HepG2 (cell line): ENCODE measurements around the gene NOL11. TPM values are rescaled to one million over a fixed set of nuclear protein-coding genes. Genes with fewer than 3 reads are reported as not detected.
A peak's percentile ranks its signal among the peaks of the same experiment; 100 is the strongest.

Experiments
- ATF7-NPFF ChIP-seq: sonication (generic); formaldehyde crosslinking; IDR thresholded peaks from 2 replicates; pipeline ENCODE4 v1.8.1; 2023; ENCODE audit warnings: mild to moderate bottlenecking, low read depth, missing genetic modification reagents, moderate library complexity
- ATM ChIP-seq: fragments of 450-650 bp; IDR thresholded peaks from 2 replicates; pipeline ENCODE4 v1.7.1; 2017; ENCODE audit warnings: mild to moderate bottlenecking, borderline replicate concordance
- CC2D1A ChIP-seq: sonication (generic); formaldehyde crosslinking; IDR thresholded peaks from 2 replicates; pipeline ENCODE4 v1.8.1; 2023; ENCODE audit warnings: mild to moderate bottlenecking, missing genetic modification reagents
- FOSL2 ChIP-seq: sonication (generic); formaldehyde crosslinking; IDR thresholded peaks from 2 replicates; pipeline ENCODE4 v1.4.0; 2020; ENCODE audit warnings: missing genetic modification reagents
- FOXO1 ChIP-seq: sonication (generic); formaldehyde crosslinking; IDR thresholded peaks from 2 replicates; pipeline ENCODE4 v1.4.0; 2020; ENCODE audit warnings: missing genetic modification reagents
- HNF1B ChIP-seq: sonication (generic); formaldehyde crosslinking; IDR thresholded peaks from 2 replicates; pipeline ENCODE4 v1.5.1; 2020; ENCODE audit warnings: mild to moderate bottlenecking, moderate library complexity, missing genetic modification reagents
- IKZF4 ChIP-seq: sonication (generic); formaldehyde crosslinking; IDR thresholded peaks from 2 replicates; pipeline ENCODE4 v1.5.1; 2020; ENCODE audit warnings: borderline replicate concordance, mild to moderate bottlenecking, low read depth, missing genetic modification reagents; ENCODE audit errors: not compliant biosample characterization
- SRY ChIP-seq: sonication (generic); formaldehyde crosslinking; IDR thresholded peaks from 2 replicates; pipeline ENCODE4 v1.8.0; 2022; ENCODE audit warnings: mild to moderate bottlenecking, missing genetic modification reagents
- SUZ12 ChIP-seq: fragments of 150-350 bp; IDR thresholded peaks from 2 replicates; pipeline ENCODE4 v1.6.1; 2014; ENCODE audit warnings: low read depth, low read length
- TEF ChIP-seq: sonication (generic); formaldehyde crosslinking; IDR thresholded peaks from 2 replicates; pipeline ENCODE4 v1.5.0; 2020; ENCODE audit warnings: missing genetic modification reagents
- ZBTB46 ChIP-seq: sonication (generic); formaldehyde crosslinking; IDR thresholded peaks from 2 replicates; pipeline ENCODE4 v1.4.0; 2020; ENCODE audit warnings: mild to moderate bottlenecking, missing genetic modification reagents, borderline replicate concordance
- ZFP36L1 ChIP-seq: sonication (generic); formaldehyde crosslinking; IDR thresholded peaks from 2 replicates; pipeline ENCODE4 v1.8.0; 2022; ENCODE audit warnings: mild to moderate bottlenecking, missing genetic modification reagents, moderate library complexity
- ZNF124 ChIP-seq: sonication (generic); formaldehyde crosslinking; IDR thresholded peaks from 2 replicates; pipeline ENCODE4 v1.4.0; 2020; ENCODE audit warnings: missing genetic modification reagents
- ZNF251 ChIP-seq: sonication (generic); formaldehyde crosslinking; IDR thresholded peaks from 2 replicates; pipeline ENCODE4 v1.9.0; 2021; ENCODE audit warnings: mild to moderate bottlenecking, missing genetic modification reagents
- ZNF484 ChIP-seq: sonication (generic); formaldehyde crosslinking; IDR thresholded peaks from 2 replicates; pipeline ENCODE4 v1.5.1; 2020; ENCODE audit warnings: mild to moderate bottlenecking, low read depth, missing genetic modification reagents, borderline replicate concordance
- ZNF552 ChIP-seq: sonication (generic); formaldehyde crosslinking; IDR thresholded peaks from 2 replicates; pipeline ENCODE4 v1.9.0; 2022; ENCODE audit warnings: missing genetic modification reagents, mild to moderate bottlenecking, borderline replicate concordance
- ZNF597 ChIP-seq: sonication (generic); formaldehyde crosslinking; IDR thresholded peaks from 2 replicates; pipeline ENCODE4 v1.5.0; 2020; ENCODE audit warnings: missing genetic modification reagents
- ZNF614 ChIP-seq: IDR thresholded peaks from 2 replicates; pipeline ENCODE4 v1.6.1; 2018; ENCODE audit warnings: missing biosample characterization, missing genetic modification reagents, inconsistent platforms, borderline replicate concordance
- ZNF720 ChIP-seq: sonication (generic); formaldehyde crosslinking; IDR thresholded peaks from 2 replicates; pipeline ENCODE4 v1.4.0; 2020; ENCODE audit warnings: missing genetic modification reagents
- ZNF75D ChIP-seq: sonication (generic); formaldehyde crosslinking; IDR thresholded peaks from 2 replicates; pipeline ENCODE4 v1.8.1; 2023; ENCODE audit warnings: missing genetic modification reagents, mild to moderate bottlenecking, borderline replicate concordance
- ZNF772 ChIP-seq: sonication (generic); formaldehyde crosslinking; IDR thresholded peaks from 2 replicates; pipeline ENCODE4 v1.5.0; 2020; ENCODE audit warnings: mild to moderate bottlenecking, missing genetic modification reagents
- polyA plus RNA-seq, 8 experiments: library from polyadenylated mRNA; depleted of rRNA in 3 of 8; stranded (reverse) in 7 of 8; unstranded in 1 of 8; fragments of >200 nt; fragmentation: Illumina TruSeq in 4 of 8; extraction: Trizol in 4 of 8; gene quantifications; 2 replicates each; pipeline versions ENCODE4 v1.2.1 to v1.2.3, GENCODE V29; 2011 to 2016; ENCODE audit warnings: low read depth in 4 of 8, missing spikeins in 1 of 8, mixed read lengths in 1 of 8; ENCODE audit not compliant: insufficient read depth in 1 of 8
- total RNA-seq, 5 experiments: library from RNA; depleted of rRNA; stranded (reverse); fragments of >200 nt; fragmentation: Illumina TruSeq; extraction: Trizol; gene quantifications; 2 replicates each; pipeline ENCODE4 v1.2.3, GENCODE V29; 2016; ENCODE audit warnings: low read depth in 1 of 5
- TF ChIP-seq, protein P1 (sequence below): sonication (generic); formaldehyde crosslinking; IDR thresholded peaks from 2 replicates; pipeline ENCODE4 v1.4.0; 2020; ENCODE audit warnings: missing genetic modification reagents, borderline replicate concordance

NOL11 gene
- total and polyA plus RNA-seq, 2 of the 13 experiments (the other 11 are each of a cell fraction or from before 2014, with no cell fraction given) = 45.8 to 124 TPM

DNA sequence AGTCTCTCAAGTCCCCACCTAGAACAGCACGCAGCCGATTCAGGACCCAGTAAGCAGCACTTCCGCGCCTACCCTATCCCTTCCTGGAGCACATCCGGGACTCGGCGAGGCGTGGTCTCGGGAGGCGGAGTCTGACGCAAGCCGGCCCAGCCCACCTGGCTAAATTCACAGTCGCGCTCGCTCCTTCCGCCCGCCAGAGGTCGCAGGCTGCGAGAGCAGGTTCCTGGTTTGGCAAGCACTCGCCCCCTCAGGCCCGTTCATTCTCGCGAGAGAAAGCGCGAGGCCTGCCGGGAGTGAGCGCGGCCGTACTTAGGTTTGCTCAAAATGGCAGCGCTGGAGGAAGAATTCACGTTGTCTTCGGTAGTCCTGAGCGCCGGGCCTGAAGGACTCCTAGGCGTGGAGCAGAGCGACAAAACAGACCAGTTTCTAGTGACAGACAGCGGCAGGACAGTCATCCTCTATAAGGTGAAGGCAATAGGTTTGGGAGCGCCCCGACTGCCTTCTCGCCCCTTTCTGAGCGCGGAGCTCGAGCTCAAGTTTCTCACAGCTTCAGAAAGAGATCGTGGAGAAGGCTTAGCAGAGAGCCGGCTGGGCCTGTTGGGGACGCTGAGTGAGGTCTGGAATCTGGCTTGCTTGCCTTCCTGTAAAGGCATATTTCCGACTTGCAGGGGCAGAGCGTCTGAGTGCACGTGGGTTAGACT lies at the start of gene NOL11 (continued):
- TF ChIP-seq, protein P1, sequence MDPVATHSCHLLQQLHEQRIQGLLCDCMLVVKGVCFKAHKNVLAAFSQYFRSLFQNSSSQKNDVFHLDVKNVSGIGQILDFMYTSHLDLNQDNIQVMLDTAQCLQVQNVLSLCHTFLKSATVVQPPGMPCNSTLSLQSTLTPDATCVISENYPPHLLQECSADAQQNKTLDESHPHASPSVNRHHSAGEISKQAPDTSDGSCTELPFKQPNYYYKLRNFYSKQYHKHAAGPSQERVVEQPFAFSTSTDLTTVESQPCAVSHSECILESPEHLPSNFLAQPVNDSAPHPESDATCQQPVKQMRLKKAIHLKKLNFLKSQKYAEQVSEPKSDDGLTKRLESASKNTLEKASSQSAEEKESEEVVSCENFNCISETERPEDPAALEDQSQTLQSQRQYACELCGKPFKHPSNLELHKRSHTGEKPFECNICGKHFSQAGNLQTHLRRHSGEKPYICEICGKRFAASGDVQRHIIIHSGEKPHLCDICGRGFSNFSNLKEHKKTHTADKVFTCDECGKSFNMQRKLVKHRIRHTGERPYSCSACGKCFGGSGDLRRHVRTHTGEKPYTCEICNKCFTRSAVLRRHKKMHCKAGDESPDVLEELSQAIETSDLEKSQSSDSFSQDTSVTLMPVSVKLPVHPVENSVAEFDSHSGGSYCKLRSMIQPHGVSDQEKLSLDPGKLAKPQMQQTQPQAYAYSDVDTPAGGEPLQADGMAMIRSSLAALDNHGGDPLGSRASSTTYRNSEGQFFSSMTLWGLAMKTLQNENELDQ (CRISPR knock-in tag) = no peak
- TF ChIP-seq ZNF75D (CRISPR knock-in tag) = no peak
- peak; percentile 82 for TF ChIP-seq ATF7-NPFF (CRISPR knock-in tag)
- 0 out of 2 replicates have a peak, but pooled peaks have one; percentile 43 for TF ChIP-seq ZBTB46 (CRISPR knock-in tag)
- peak; percentile 93 for TF ChIP-seq ZNF614 (CRISPR knock-in tag)
- TF ChIP-seq FOSL2 (CRISPR knock-in tag) = peak; percentile 74
- no peak for TF ChIP-seq ZNF484
- peak; percentile 76 for TF ChIP-seq FOXO1
- 0 out of 2 replicates have a peak, but pooled peaks have one; percentile 43 for TF ChIP-seq ZNF251 (CRISPR knock-in tag)
- peak; percentile 94 for TF ChIP-seq ZNF552 (CRISPR knock-in tag)
- no peak for TF ChIP-seq ATM
- peak; percentile 26; the same call in 1 of the 2 replicates for TF ChIP-seq ZNF124 (CRISPR knock-in tag)
- TF ChIP-seq IKZF4 = peak; percentile 88
- TF ChIP-seq HNF1B (CRISPR knock-in tag) = peak; percentile 99
- peak; percentile 76; the same call in 1 of the 2 replicates for TF ChIP-seq TEF (CRISPR knock-in tag)
- 0 out of 2 replicates have a peak, but pooled peaks have one; percentile 21 for TF ChIP-seq ZNF597 (CRISPR knock-in tag)
- TF ChIP-seq ZNF720 = no peak; the same call in 1 of the 2 replicates
- peak; percentile 91 for TF ChIP-seq ZNF772
- no peak; the same call in 1 of the 2 replicates for TF ChIP-seq CC2D1A (CRISPR knock-in tag)
- peak; percentile 96 for TF ChIP-seq ZFP36L1 (CRISPR knock-in tag)
- peak; percentile 93 for TF ChIP-seq SRY (CRISPR knock-in tag)
- peak; percentile 53 for TF ChIP-seq SUZ12
